Stimulated activated CD8-positive, alpha-beta memory T cell treated with anti-CD3 and anti-CD28 coated beads, Interleukin-15, amount 100 ng/mL, for 24 hours (primary cell): ENCODE results near the gene TMSB4Y.

Source experiments
- DNase-seq: peaks from one replicate; pipeline ENCODE4 v3.0.0-alpha.2; 2020; ENCODE audit warnings: low read depth

The TMSB4Y gene

GRCh38 chrY:13703568-13703968 is at the start of gene TMSB4Y:
Gene TMSB4Y (plus strand): TSS chrY:13703899.
- DNase-seq, result peak; percentile 27

- DNase-seq, result no peak
Observed at GRCh38 chrY:13664162-13664561, 39.5 kb upstream of the TMSB4Y start.

- DNase-seq, result no peak
Observed at GRCh38 chrY:13671122-13671521, 32.6 kb upstream of the TMSB4Y start.

- DNase-seq, result no peak
Observed at GRCh38 chrY:13702276-13702675, 1.4 kb upstream of the TMSB4Y start.

- no peak for DNase-seq
Observed at GRCh38 chrY:13704121-13704930, 627 bp downstream of the TMSB4Y start.

- DNase-seq, result no peak
Observed at GRCh38 chrY:13705197-13705596, 1.5 kb downstream of the TMSB4Y start.

GRCh38 chrY:13708038-13708437 is 4.3 kb downstream of the TMSB4Y start:
- DNase-seq, result no peak

GRCh38 chrY:13718996-13719395 is 15.3 kb downstream of the TMSB4Y start:
- no peak for DNase-seq

- DNase-seq, result no peak
Observed at GRCh38 chrY:13729517-13729916, 25.8 kb downstream of the TMSB4Y start.

- no peak for DNase-seq
Observed at GRCh38 chrY:13738618-13739017, 34.9 kb downstream of the TMSB4Y start.

GRCh38 chrY:13751289-13752071 is 47.8 kb downstream of the TMSB4Y start:
- DNase-seq, result no peak

- DNase-seq, result no peak
Observed at GRCh38 chrY:13754661-13755060, 51.0 kb downstream of the TMSB4Y start.
